GM23338 (cell line): ENCODE results near the gene CCDC86. TPM values are rescaled to one million over a fixed set of nuclear protein-coding genes. Genes with fewer than 3 reads are reported as not detected.

ENCODE experiments used
- ATAC-seq: fragments of 200-7000 bp; cut with Tn5 transposase; 3 replicates; pipeline ENCODE4 v1.9.1; 2020
- DNase-seq: peaks from one replicate; pipeline ENCODE4 v3.0.0-alpha.2; 2015; ENCODE audit warnings: low spot score
- H2AFZ ChIP-seq: fragments of 200-600 bp; sonication (generic); 2 replicates; pipeline ENCODE4 v1.8.0; 2016; ENCODE audit warnings: antibody characterized with exemption, mild to moderate bottlenecking, moderate library complexity
- H3F3A ChIP-seq: fragments of 200-600 bp; sonication (generic); replicated peaks from 2 replicates; pipeline ENCODE4 v1.8.0; 2017; ENCODE audit warnings: antibody characterized with exemption, mixed run types, low read depth
- H3K27ac ChIP-seq: fragments of 200-600 bp; sonication (generic); 2 replicates; pipeline ENCODE4 v1.6.1; 2016; ENCODE audit warnings: low read depth
- H3K27me3 ChIP-seq: fragments of 200-600 bp; sonication (generic); 2 replicates; pipeline ENCODE4 v1.8.0; 2016; ENCODE audit warnings: mild to moderate bottlenecking, mixed run types, moderate library complexity; ENCODE audit not compliant: insufficient read depth
- H3K36me3 ChIP-seq: fragments of 200-600 bp; sonication (generic); 2 replicates; pipeline ENCODE4 v1.8.0; 2016; ENCODE audit warnings: mild to moderate bottlenecking; ENCODE audit not compliant: insufficient read depth
- H3K4me1 ChIP-seq: fragments of 200-600 bp; sonication (generic); 2 replicates; pipeline ENCODE4 v1.8.0; 2016; ENCODE audit warnings: mild to moderate bottlenecking, moderate library complexity; ENCODE audit not compliant: insufficient read depth
- H3K4me2 ChIP-seq: fragments of 200-600 bp; sonication (generic); 2 replicates; pipeline ENCODE4 v1.7.1; 2017; ENCODE audit warnings: mixed run types
- H3K4me3 ChIP-seq: fragments of 200-600 bp; sonication (generic); 2 replicates; pipeline ENCODE4 v1.6.1; 2016; ENCODE audit warnings: mixed run types
- H3K79me2 ChIP-seq: fragments of 200-600 bp; sonication (generic); replicated peaks from 2 replicates; pipeline ENCODE4 v1.8.0; 2017; ENCODE audit warnings: mild to moderate bottlenecking; ENCODE audit not compliant: insufficient read depth
- H3K9me2 ChIP-seq: fragments of 200-600 bp; sonication (generic); 2 replicates; pipeline ENCODE4 v1.8.0; 2017; ENCODE audit not compliant: insufficient read depth
- H4K20me1 ChIP-seq: fragments of 200-600 bp; sonication (generic); replicated peaks from 2 replicates; pipeline ENCODE4 v1.8.0; 2017; ENCODE audit warnings: mild to moderate bottlenecking; ENCODE audit not compliant: insufficient read depth
- H3K27ac Mint-ChIP-seq: 2 replicates; pipeline ENCODE4 v1.8.0; 2020; ENCODE audit warnings: inconsistent platforms, mild to moderate bottlenecking, moderate library complexity, mixed read lengths
- H3K27me3 Mint-ChIP-seq: 3 replicates; pipeline ENCODE4 v1.8.0; 2022; ENCODE audit warnings: low read depth, mild to moderate bottlenecking, moderate library complexity, mixed read lengths, inconsistent platforms; ENCODE audit not compliant: insufficient read depth, poor library complexity
- H3K36me3 Mint-ChIP-seq: 3 replicates; pipeline ENCODE4 v1.8.0; 2021; ENCODE audit warnings: low read depth, mild to moderate bottlenecking, inconsistent platforms, moderate library complexity, mixed read lengths
- H3K4me1 Mint-ChIP-seq: 3 replicates; pipeline ENCODE4 v1.8.0; 2020; ENCODE audit warnings: mild to moderate bottlenecking, inconsistent platforms, mixed read lengths
- H3K4me3 Mint-ChIP-seq: 3 replicates; pipeline ENCODE4 v1.8.0; 2021; ENCODE audit warnings: moderate library complexity, mild to moderate bottlenecking, inconsistent platforms, mixed read lengths
- H3K9me3 Mint-ChIP-seq: 3 replicates; pipeline ENCODE4 v1.8.0; 2020; ENCODE audit warnings: moderate library complexity, mild to moderate bottlenecking, inconsistent platforms, mixed read lengths
- CREB1 ChIP-seq: fragments of 250-450 bp; sonication (Bioruptor Pico); IDR thresholded peaks from 2 replicates; pipeline ENCODE4 v1.5.0; 2020; ENCODE audit warnings: low read depth, mild to moderate bottlenecking, moderate library complexity
- CTCF ChIP-seq, 2 experiments: fragments of 200-600 bp in 1 of 2; sonication (generic) in 1 of 2; conservative IDR thresholded peaks; 2 replicates each; pipeline versions ENCODE4 v1.5.1 to v1.6.1; 2016 to 2017; ENCODE audit warnings: antibody characterized with exemption in 2 of 2, low read depth in 2 of 2, mild to moderate bottlenecking in 2 of 2, moderate library complexity in 1 of 2
- ETS1 ChIP-seq: IDR thresholded peaks from 2 replicates; pipeline ENCODE4 v1.6.1; 2016; ENCODE audit warnings: antibody characterized with exemption
- EZH2 ChIP-seq: fragments of 200-600 bp; sonication (generic); IDR thresholded peaks from one replicate; pipeline ENCODE4 v1.8.0; 2017; ENCODE audit warnings: antibody characterized with exemption, mild to moderate bottlenecking, low read depth; ENCODE audit not compliant: unreplicated experiment
- EZH2phosphoT487 ChIP-seq: fragments of 200-600 bp; sonication (generic); IDR thresholded peaks from one replicate; pipeline ENCODE4 v1.8.1; 2018; ENCODE audit warnings: antibody characterized with exemption; ENCODE audit not compliant: unreplicated experiment
- JUNB ChIP-seq: IDR thresholded peaks from one replicate; pipeline ENCODE4 v1.6.1; 2016; ENCODE audit warnings: antibody characterized with exemption; ENCODE audit not compliant: unreplicated experiment
- POLR2AphosphoS5 ChIP-seq: IDR thresholded peaks from 2 replicates; pipeline ENCODE4 v1.6.1; 2016; ENCODE audit warnings: antibody characterized with exemption, low read depth
- REST ChIP-seq: IDR thresholded peaks from one replicate; pipeline ENCODE4 v1.6.1; 2018; ENCODE audit warnings: antibody characterized with exemption; ENCODE audit not compliant: unreplicated experiment
- STAT1 ChIP-seq: IDR thresholded peaks from one replicate; pipeline ENCODE4 v1.6.1; 2016; ENCODE audit warnings: antibody characterized with exemption; ENCODE audit not compliant: unreplicated experiment
- ZNF114 ChIP-seq: fragments of 250-450 bp; sonication (Bioruptor Pico); IDR thresholded peaks from 2 replicates; pipeline ENCODE4 v1.5.0; 2020; ENCODE audit warnings: mild to moderate bottlenecking, moderate library complexity
- ZNF331 ChIP-seq: fragments of 250-450 bp; sonication (Bioruptor Pico); IDR thresholded peaks from 2 replicates; pipeline ENCODE4 v1.5.0; 2020; ENCODE audit warnings: low read depth, mild to moderate bottlenecking, moderate library complexity
- polyA plus RNA-seq: library from polyadenylated mRNA; unstranded; fragments of >200 nt; fragmentation: Nextera tagmentation; extraction: Ambion mirVana; gene quantifications from 2 replicates; pipeline ENCODE4 v1.2.1, GENCODE V29; 2016
- total RNA-seq: library from RNA; depleted of rRNA; stranded (reverse); fragments of >200 nt; shearing (Covaris generic); gene quantifications from 2 replicates; pipeline ENCODE4 v1.2.3, GENCODE V29; 2014

Gene CCDC86
- total and polyA plus RNA-seq, 2 experiments from 2014 or later, result 67.3 to 98.5 TPM

DNA sequence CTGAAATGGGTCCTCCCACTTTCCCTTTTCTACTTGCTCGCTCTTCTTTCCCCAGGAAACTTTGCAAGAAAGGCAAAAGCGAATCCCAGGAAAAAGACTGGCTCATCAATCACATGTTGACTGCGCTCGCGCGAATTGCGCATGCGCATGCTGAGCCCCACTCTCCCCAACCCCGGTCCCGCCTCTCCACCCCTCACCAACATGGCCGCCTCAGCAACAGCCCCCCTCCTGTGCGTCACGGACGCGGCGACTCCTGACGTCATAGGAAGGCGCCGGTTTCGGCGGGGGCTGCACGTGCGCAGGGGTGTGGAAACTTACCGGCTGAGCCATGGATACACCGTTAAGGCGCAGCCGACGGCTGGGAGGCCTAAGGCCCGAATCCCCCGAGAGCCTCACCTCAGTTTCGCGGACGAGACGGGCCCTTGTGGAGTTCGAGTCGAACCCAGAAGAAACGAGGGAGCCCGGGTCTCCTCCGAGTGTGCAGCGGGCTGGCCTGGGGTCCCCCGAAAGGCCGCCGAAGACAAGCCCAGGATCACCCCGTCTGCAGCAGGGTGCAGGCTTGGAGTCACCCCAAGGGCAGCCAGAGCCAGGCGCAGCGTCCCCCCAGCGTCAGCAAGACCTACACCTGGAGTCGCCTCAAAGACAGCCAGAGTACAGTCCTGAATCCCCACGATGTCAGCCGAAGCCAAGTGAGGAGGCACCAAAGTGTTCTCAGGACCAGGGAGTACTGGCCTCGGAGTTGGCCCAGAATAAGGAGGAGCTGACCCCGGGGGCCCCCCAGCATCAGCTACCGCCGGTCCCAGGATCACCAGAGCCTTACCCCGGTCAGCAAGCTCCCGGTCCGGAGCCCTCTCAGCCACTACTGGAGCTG, at the start of gene CCDC86 (continued):
- TF ChIP-seq CTCF (conservative IDR thresholded peaks at IDR 0.05; ENCODE audit: low read depth in 2 of 2), result no peak

GRCh38 chr11:60792521-60792920, 49.4 kb upstream of the CCDC86 start:
- H3K4me3 Mint-ChIP-seq, result no peak overlapping the region; the same call in 2 of the 3 replicates
- Histone ChIP-seq H2AFZ (no peak overlapping the region), H3K9me2 (no peaks in the 10 kb centered on the region), H3K27me3 (no peaks in the 10 kb centered on the region), H3K36me3 (no peaks in the 10 kb centered on the region), H3K4me1 (no peaks in the 10 kb centered on the region), H3K4me3 (no peak overlapping the region), H3K4me2 (no peak overlapping the region), H3F3A (no peaks in the 10 kb centered on the region), H4K20me1 (no peaks in the 10 kb centered on the region), H3K27ac (no peak overlapping the region), H3K79me2 (no peaks in the 10 kb centered on the region)
- H3K4me1 Mint-ChIP-seq, result no peaks in the 10 kb centered on the region
- peaks cover 20% of the 10 kb centered on the region for H3K27me3 Mint-ChIP-seq
- no peak overlapping the region for H3K27ac Mint-ChIP-seq
- H3K36me3 Mint-ChIP-seq, result peaks cover 26% of the 10 kb centered on the region
- H3K9me3 Mint-ChIP-seq, result peaks cover 47% of the 10 kb centered on the region
- ATAC-seq (no peak), DNase-seq (no peak)
- TF ChIP-seq CREB1 (CRISPR knock-in tag) (no peak), POLR2AphosphoS5 (no peak), EZH2phosphoT487 (no peak), STAT1 (no peak), ETS1 (no peak), CTCF (conservative IDR thresholded peaks at IDR 0.05; ENCODE audit: low read depth in 2 of 2) (no peak), REST (no peak), ZNF114 (CRISPR knock-in tag) (no peak), EZH2 (no peak), ZNF331 (CRISPR knock-in tag) (no peak), JUNB (no peak)
